WERI-Rb-1 (cell line): Measurements from ENCODE around the gene SPECC1L.

Experiments used
- DNase-seq: peaks from one replicate; pipeline ENCODE4 v3.0.0-alpha.2; 2020
- H3K27ac ChIP-seq: fragments of 250-450 bp; sonication (Bioruptor Pico); 2 replicates; pipeline ENCODE4 v1.5.1; 2020; ENCODE audit warnings: mild to moderate bottlenecking, moderate library complexity
- H3K27me3 ChIP-seq: fragments of 250-450 bp; sonication (Bioruptor Pico); 2 replicates; pipeline ENCODE4 v1.5.1; 2021; ENCODE audit warnings: mild to moderate bottlenecking, low read depth, moderate library complexity; ENCODE audit not compliant: insufficient read depth, severe bottlenecking
- H3K36me3 ChIP-seq: fragments of 250-450 bp; sonication (Bioruptor Pico); 2 replicates; pipeline ENCODE4 v1.5.1; 2020; ENCODE audit warnings: mild to moderate bottlenecking, moderate library complexity
- H3K4me3 ChIP-seq: 2 replicates; pipeline ENCODE4 v1.5.1; 2011; ENCODE audit warnings: low read depth, mild to moderate bottlenecking, control low read depth, low read length
- H3K9me3 ChIP-seq: fragments of 250-450 bp; sonication (Bioruptor Pico); 2 replicates; pipeline ENCODE4 v1.5.1; 2021; ENCODE audit warnings: mild to moderate bottlenecking, moderate library complexity; ENCODE audit not compliant: severe bottlenecking
- TF ChIP-seq, protein P1 (sequence below): IDR thresholded peaks from 2 replicates; pipeline ENCODE4 v1.5.1; 2011; ENCODE audit warnings: low read depth, mild to moderate bottlenecking, control low read depth, inconsistent platforms, low read length

The SPECC1L gene

GRCh38 chr22:24270556-24271385 lies at the start of gene SPECC1L:
TSS of gene SPECC1L (plus strand) at chr22:24270831. CDS start at chr22:24302232, 31,401 bp downstream.
- peak; percentile 93 for DNase-seq
- no peaks in the 10 kb centered on the region for H3K27me3 ChIP-seq

GRCh38 chr22:24224468-24224867 lies 46.2 kb upstream of the SPECC1L start:
- H3K9me3 ChIP-seq, result peaks cover 9% of the 10 kb centered on the region
- no peaks in the 10 kb centered on the region for H3K36me3 ChIP-seq
- no peaks in the 10 kb centered on the region for H3K27me3 ChIP-seq
- no peak for DNase-seq
- TF ChIP-seq, protein P1, sequence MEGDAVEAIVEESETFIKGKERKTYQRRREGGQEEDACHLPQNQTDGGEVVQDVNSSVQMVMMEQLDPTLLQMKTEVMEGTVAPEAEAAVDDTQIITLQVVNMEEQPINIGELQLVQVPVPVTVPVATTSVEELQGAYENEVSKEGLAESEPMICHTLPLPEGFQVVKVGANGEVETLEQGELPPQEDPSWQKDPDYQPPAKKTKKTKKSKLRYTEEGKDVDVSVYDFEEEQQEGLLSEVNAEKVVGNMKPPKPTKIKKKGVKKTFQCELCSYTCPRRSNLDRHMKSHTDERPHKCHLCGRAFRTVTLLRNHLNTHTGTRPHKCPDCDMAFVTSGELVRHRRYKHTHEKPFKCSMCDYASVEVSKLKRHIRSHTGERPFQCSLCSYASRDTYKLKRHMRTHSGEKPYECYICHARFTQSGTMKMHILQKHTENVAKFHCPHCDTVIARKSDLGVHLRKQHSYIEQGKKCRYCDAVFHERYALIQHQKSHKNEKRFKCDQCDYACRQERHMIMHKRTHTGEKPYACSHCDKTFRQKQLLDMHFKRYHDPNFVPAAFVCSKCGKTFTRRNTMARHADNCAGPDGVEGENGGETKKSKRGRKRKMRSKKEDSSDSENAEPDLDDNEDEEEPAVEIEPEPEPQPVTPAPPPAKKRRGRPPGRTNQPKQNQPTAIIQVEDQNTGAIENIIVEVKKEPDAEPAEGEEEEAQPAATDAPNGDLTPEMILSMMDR, result no peak
- H3K4me3 ChIP-seq, result no peak overlapping the region
- no peak overlapping the region for H3K27ac ChIP-seq

More at GRCh38 chr22:24270556-24271385, at the start of gene SPECC1L:
- TF ChIP-seq, protein P1, result peak; percentile 17; the same call in 1 of the 2 replicates
- Histone ChIP-seq H3K4me3 (peak within 1 kb of the TSS; percentile 98), H3K36me3 (no peaks in the 10 kb centered on the region), H3K27ac (peak within 1 kb of the TSS; percentile 97), H3K9me3 (no peaks in the 10 kb centered on the region)

DNA sequence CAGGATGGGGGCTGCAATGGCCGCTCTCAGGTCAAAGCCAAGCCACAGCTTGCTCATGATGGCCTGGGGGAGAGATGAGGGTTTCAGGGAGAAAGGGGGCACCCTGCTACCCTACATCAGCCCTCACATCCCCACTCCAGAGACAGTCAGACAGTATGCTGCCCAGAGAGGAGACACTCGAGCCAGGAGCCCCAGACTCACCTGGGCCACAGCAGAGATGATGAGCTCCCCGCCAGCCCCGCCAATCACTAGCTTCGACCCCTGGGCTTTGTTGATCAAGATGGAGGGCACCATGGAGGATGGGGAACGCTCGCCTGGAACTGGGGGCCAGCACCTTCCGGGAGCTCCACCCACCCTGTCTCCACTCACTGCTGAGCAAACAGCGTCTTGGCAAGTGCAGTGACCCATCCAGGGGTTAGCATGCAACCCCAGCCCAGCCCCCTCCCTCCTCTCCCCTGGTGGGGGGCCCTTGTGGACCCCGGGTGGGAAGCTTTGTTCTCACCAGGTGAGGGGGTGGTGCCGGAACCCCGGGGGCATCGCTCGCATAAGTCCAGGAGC lies 45.5 kb upstream of the SPECC1L start:
- Histone ChIP-seq H3K4me3 (no peak overlapping the region), H3K9me3 (peaks cover 9% of the 10 kb centered on the region), H3K36me3 (no peaks in the 10 kb centered on the region), H3K27ac (no peak overlapping the region), H3K27me3 (no peaks in the 10 kb centered on the region)
- TF ChIP-seq, protein P1, result no peak
- DNase-seq, result no peak

- DNase-seq, result no peak
- Histone ChIP-seq H3K27me3 (no peaks in the 10 kb centered on the region), H3K4me3 (no peak overlapping the region), H3K9me3 (peaks cover 9% of the 10 kb centered on the region), H3K27ac (no peak overlapping the region), H3K36me3 (no peaks in the 10 kb centered on the region)
- TF ChIP-seq, protein P1, result no peak
These were observed 44.7 kb upstream of the SPECC1L start for GRCh38 chr22:24225951-24226350.

GRCh38 chr22:24230911-24231656 lies 39.5 kb upstream of the SPECC1L start:
- TF ChIP-seq, protein P1, result peak; percentile 58
- Histone ChIP-seq H3K27me3 (no peaks in the 10 kb centered on the region), H3K27ac (no peak overlapping the region), H3K36me3 (no peaks in the 10 kb centered on the region), H3K4me3 (no peak overlapping the region), H3K9me3 (peaks cover 6% of the 10 kb centered on the region)
- DNase-seq, result peak; percentile 59
